H7 (cell line): ENCODE data around the gene FAM170B. TPM values are rescaled to one million over a fixed set of nuclear protein-coding genes. Genes with fewer than 3 reads are reported as not detected.

ENCODE experiments used
- DNase-seq: peaks from one replicate; pipeline ENCODE4 v3.0.0; 2012
- H3K27me3 ChIP-seq: 2 replicates; pipeline ENCODE4 v1.6.0; 2011; ENCODE audit warnings: mild to moderate bottlenecking, low read length; ENCODE audit not compliant: control insufficient read depth, insufficient read depth
- H3K36me3 ChIP-seq: replicated peaks from 2 replicates; pipeline ENCODE4 v1.5.1; 2011; ENCODE audit warnings: low read length; ENCODE audit not compliant: control insufficient read depth, insufficient read depth
- H3K4me3 ChIP-seq: 2 replicates; pipeline ENCODE4 v1.5.1; 2011; ENCODE audit warnings: low read depth, mild to moderate bottlenecking, control low read depth, low read length, moderate library complexity; ENCODE audit not compliant: insufficient read depth
- total RNA-seq: library from RNA; depleted of rRNA; stranded (reverse); fragments of >200 nt; shearing (Covaris generic); gene quantifications from 2 replicates; pipeline ENCODE4 v1.2.3, GENCODE V29; 2014

The FAM170B gene
- total RNA-seq, 1 experiment from 2014 or later: not detected

- no peaks in the 10 kb centered on the region for H3K27me3 ChIP-seq
- DNase-seq: no peak
- no peaks in the 10 kb centered on the region for H3K36me3 ChIP-seq
- no peak overlapping the region for H3K4me3 ChIP-seq
Observed at GRCh38 chr10:49151481-49151880, 17.7 kb upstream of the FAM170B start.

GRCh38 chr10:49151025-49151445 lies 17.2 kb upstream of the FAM170B start:
- DNase-seq: no peak
- no peaks in the 10 kb centered on the region for H3K27me3 ChIP-seq
- no peak overlapping the region for H3K4me3 ChIP-seq
- no peaks in the 10 kb centered on the region for H3K36me3 ChIP-seq

- Histone ChIP-seq H3K4me3 (no peak overlapping the region), H3K36me3 (no peaks in the 10 kb centered on the region), H3K27me3 (no peaks in the 10 kb centered on the region)
- DNase-seq: no peak
Observed at GRCh38 chr10:49150426-49150825, 16.6 kb upstream of the FAM170B start.

GRCh38 chr10:49149881-49150280 lies 16.1 kb upstream of the FAM170B start:
- DNase-seq: no peak
- no peaks in the 10 kb centered on the region for H3K27me3 ChIP-seq
- H3K36me3 ChIP-seq: no peaks in the 10 kb centered on the region
- no peak overlapping the region for H3K4me3 ChIP-seq

- Histone ChIP-seq H3K36me3 (no peaks in the 10 kb centered on the region), H3K4me3 (no peak overlapping the region), H3K27me3 (no peaks in the 10 kb centered on the region)
- no peak for DNase-seq
Observed at GRCh38 chr10:49144058-49144720, 10.4 kb upstream of the FAM170B start.

- Histone ChIP-seq H3K27me3 (no peaks in the 10 kb centered on the region), H3K4me3 (no peak overlapping the region), H3K36me3 (no peaks in the 10 kb centered on the region)
- peak; percentile 74 for DNase-seq
Observed at GRCh38 chr10:49143249-49143648, 9.4 kb upstream of the FAM170B start.

GRCh38 chr10:49141541-49142332 lies 7.9 kb upstream of the FAM170B start:
- Histone ChIP-seq H3K4me3 (no peak overlapping the region), H3K36me3 (no peaks in the 10 kb centered on the region), H3K27me3 (no peaks in the 10 kb centered on the region)
- no peak for DNase-seq

- Histone ChIP-seq H3K36me3 (no peaks in the 10 kb centered on the region), H3K27me3 (no peaks in the 10 kb centered on the region), H3K4me3 (no peak overlapping the region)
- DNase-seq: no peak
Observed at GRCh38 chr10:49140304-49141177, 6.7 kb upstream of the FAM170B start.

- H3K4me3 ChIP-seq: no peak overlapping the region
- DNase-seq: no peak
- no peaks in the 10 kb centered on the region for H3K36me3 ChIP-seq
Observed at GRCh38 chr10:49139846-49140195, 6.0 kb upstream of the FAM170B start.

GRCh38 chr10:49139028-49139845 lies 5.4 kb upstream of the FAM170B start:
- no peak for DNase-seq
- H3K27me3 ChIP-seq: no peaks in the 10 kb centered on the region
- H3K4me3 ChIP-seq: no peak overlapping the region
- H3K36me3 ChIP-seq: no peaks in the 10 kb centered on the region

More at GRCh38 chr10:49139846-49140195, 6.0 kb upstream of the FAM170B start:
- H3K27me3 ChIP-seq: no peaks in the 10 kb centered on the region

- H3K4me3 ChIP-seq: no peak overlapping the region
- no peak for DNase-seq
- H3K27me3 ChIP-seq: no peaks in the 10 kb centered on the region
- H3K36me3 ChIP-seq: no peaks in the 10 kb centered on the region
Observed at GRCh38 chr10:49138361-49138891, 4.6 kb upstream of the FAM170B start.

GRCh38 chr10:49136525-49136924 lies 2.7 kb upstream of the FAM170B start:
- H3K36me3 ChIP-seq: no peaks in the 10 kb centered on the region
- no peaks in the 10 kb centered on the region for H3K27me3 ChIP-seq
- no peak for DNase-seq
- H3K4me3 ChIP-seq: no peak overlapping the region

- Histone ChIP-seq H3K27me3 (no peaks in the 10 kb centered on the region), H3K4me3 (no peak overlapping the region), H3K36me3 (no peaks in the 10 kb centered on the region)
- no peak for DNase-seq
Observed at GRCh38 chr10:49135575-49136313, 1.9 kb upstream of the FAM170B start.
